HUES64 (cell line): ENCODE data around the gene TET1.
"Not testable (repeated sequence)": the region's sequence is repeated elsewhere in the genome, so short reads cannot be mapped to it uniquely, and the experiment has no call there.

Experiments
- H3K27ac ChIP-seq: 2 replicates; pipeline ENCODE4 v1.7.0; 2013; ENCODE audit warnings: low read depth, low read length, inconsistent platforms
- H3K27me3 ChIP-seq: 2 replicates; pipeline ENCODE4 v1.6.1; 2013; ENCODE audit warnings: mild to moderate bottlenecking, low read length; ENCODE audit not compliant: insufficient read depth
- H3K36me3 ChIP-seq: 2 replicates; pipeline ENCODE4 v1.6.1; 2013; ENCODE audit warnings: mild to moderate bottlenecking, low read length; ENCODE audit not compliant: insufficient read depth
- H3K4me1 ChIP-seq: 2 replicates; pipeline ENCODE4 v1.6.1; 2013; ENCODE audit warnings: mild to moderate bottlenecking, low read length, moderate library complexity; ENCODE audit not compliant: insufficient read depth
- H3K4me3 ChIP-seq: 2 replicates; pipeline ENCODE4 v1.5.1; 2013; ENCODE audit warnings: mild to moderate bottlenecking, low read length, moderate library complexity
- H3K9ac ChIP-seq: 2 replicates; pipeline ENCODE4 v1.6.1; 2013; ENCODE audit warnings: mild to moderate bottlenecking, low read depth, low read length
- H3K9me3 ChIP-seq: 2 replicates; pipeline ENCODE4 v1.6.1; 2013; ENCODE audit warnings: low read depth, low read length; ENCODE audit not compliant: insufficient read depth
- WGBS: fragments of 150-250, 120-280 bp; methylation state at CpG from one replicate; pipeline ENCODE4 v1.1.7; 2013; ENCODE audit warnings: missing lambda C conversion rate; 5-methylcytosine and 5-hydroxymethylcytosine counted together

The TET1 gene

GRCh38 chr10:68598978-68599770 lies 39.0 kb downstream of the TET1 start:
- H3K36me3 ChIP-seq: peaks cover 31% of the 10 kb centered on the region
- 67% methylated on average over 23 of the region's 23 CpGs for WGBS
- H3K4me3 ChIP-seq: peak overlapping the region; percentile 47
- H3K27me3 ChIP-seq: no peaks in the 10 kb centered on the region
- peak overlapping the region; percentile 79; the same call in 1 of the 2 replicates for H3K9ac ChIP-seq
- no peaks in the 10 kb centered on the region for H3K9me3 ChIP-seq
- H3K27ac ChIP-seq: peak overlapping the region; percentile 94; the same call in 1 of the 2 replicates
- H3K4me1 ChIP-seq: peaks cover 51% of the 10 kb centered on the region

DNA sequence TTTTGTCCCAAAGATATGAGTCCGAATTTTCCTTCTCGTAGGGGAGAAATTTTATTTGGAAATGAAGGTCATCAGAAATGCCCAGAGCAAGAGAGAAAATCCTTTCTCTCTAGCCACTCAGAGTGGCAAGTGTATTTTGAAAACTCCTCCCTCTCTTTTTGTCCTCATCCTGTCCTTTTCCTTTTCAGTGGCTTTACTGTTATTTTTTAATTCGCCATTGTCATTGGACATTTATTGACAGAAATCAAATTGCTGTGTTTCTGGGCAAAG lies 39.6 kb downstream of the TET1 start:
- Histone ChIP-seq H3K4me1 (peaks cover 56% of the 10 kb centered on the region), H3K36me3 (peaks cover 35% of the 10 kb centered on the region), H3K27ac (peak overlapping the region; percentile 94), H3K27me3 (no peaks in the 10 kb centered on the region), H3K4me3 (peak overlapping the region; percentile 47), H3K9me3 (no peaks in the 10 kb centered on the region), H3K9ac (peak overlapping the region; percentile 79)
- WGBS: 58% methylated on average over 3 of the region's 3 CpGs

DNA sequence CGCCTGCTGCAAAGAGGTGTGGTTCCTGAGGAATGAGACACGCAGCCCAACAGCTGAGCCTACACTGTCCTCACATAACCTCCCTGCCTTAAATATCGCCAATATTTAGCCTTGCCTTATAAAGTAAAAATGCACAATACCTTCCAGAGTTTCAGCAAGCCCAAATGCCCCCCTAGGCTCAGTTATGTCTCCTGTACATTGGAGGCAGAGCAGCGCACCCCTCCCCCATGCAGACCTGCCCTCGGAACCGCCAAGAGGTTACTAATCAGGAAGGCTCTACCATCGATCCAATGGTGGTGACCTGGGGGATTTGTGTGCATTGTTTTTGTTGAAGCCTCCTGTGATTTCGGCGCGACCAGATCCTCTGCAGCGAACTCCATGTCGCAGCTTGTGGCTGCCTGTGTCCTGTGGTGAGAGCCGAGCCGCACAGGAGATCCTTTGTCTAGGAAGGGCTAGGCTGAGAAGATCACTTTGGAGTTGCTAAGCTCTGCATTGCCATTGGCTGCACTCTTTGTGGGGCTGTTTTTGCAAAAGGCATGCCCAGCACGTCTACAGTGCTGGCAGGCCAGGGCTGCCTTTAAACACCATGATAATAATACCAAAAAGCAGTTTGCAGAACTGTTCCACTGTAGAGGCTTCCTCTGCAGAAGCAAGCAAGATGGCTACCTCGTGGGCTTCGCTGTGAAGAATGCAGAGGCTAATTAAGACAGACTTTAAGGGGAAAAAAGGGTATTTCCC lies 40.1 kb downstream of the TET1 start:
- WGBS: 7% methylated on average over 17 of the region's 17 CpGs
- H3K9ac ChIP-seq: peak overlapping the region; percentile 79
- H3K9me3 ChIP-seq: no peaks in the 10 kb centered on the region
- H3K4me3 ChIP-seq: peak overlapping the region; percentile 47
- no peaks in the 10 kb centered on the region for H3K27me3 ChIP-seq
- H3K4me1 ChIP-seq: peaks cover 56% of the 10 kb centered on the region
- peaks cover 38% of the 10 kb centered on the region for H3K36me3 ChIP-seq
- H3K27ac ChIP-seq: peak overlapping the region; percentile 94

GRCh38 chr10:68601501-68602265 lies 41.5 kb downstream of the TET1 start:
- H3K4me3 ChIP-seq: peak overlapping the region; percentile 47; the same call in 1 of the 2 replicates
- no peaks in the 10 kb centered on the region for H3K27me3 ChIP-seq
- no peak overlapping the region for H3K9ac ChIP-seq
- peaks cover 54% of the 10 kb centered on the region for H3K4me1 ChIP-seq
- peaks cover 40% of the 10 kb centered on the region for H3K36me3 ChIP-seq
- no peak overlapping the region for H3K27ac ChIP-seq
- 89% methylated on average over 2 of the region's 2 CpGs for WGBS
- no peaks in the 10 kb centered on the region for H3K9me3 ChIP-seq

- Histone ChIP-seq H3K9me3 (no peaks in the 10 kb centered on the region), H3K4me1 (peaks cover 54% of the 10 kb centered on the region), H3K27ac (no peak overlapping the region), H3K9ac (no peak overlapping the region), H3K36me3 (peaks cover 47% of the 10 kb centered on the region), H3K4me3 (no peak overlapping the region), H3K27me3 (no peaks in the 10 kb centered on the region)
- 85% methylated on average over 1 of the region's 2 CpGs for WGBS
Observed at GRCh38 chr10:68602434-68602833, 42.3 kb downstream of the TET1 start.

DNA sequence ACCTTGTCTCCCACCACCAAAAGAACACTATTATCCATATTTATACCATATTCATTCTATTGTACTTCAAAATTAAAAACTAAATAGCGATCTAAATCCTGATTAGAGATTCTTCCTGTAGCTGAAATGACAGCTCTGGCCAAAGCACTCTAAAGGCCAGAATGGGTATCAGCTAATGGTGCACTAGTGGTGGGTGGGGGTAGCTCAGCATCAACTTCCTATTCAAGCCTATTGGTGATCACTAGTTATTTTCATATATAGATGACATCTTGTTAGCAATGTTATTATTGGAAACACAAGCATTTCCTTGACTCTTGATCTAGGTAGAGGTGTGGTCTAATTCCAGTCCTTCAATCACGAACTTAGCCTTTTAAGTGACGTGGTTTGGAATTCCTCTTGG lies 43.6 kb downstream of the TET1 start:
- Histone ChIP-seq H3K4me3 (no peak overlapping the region), H3K4me1 (peaks cover 46% of the 10 kb centered on the region), H3K27me3 (no peaks in the 10 kb centered on the region), H3K27ac (no peak overlapping the region), H3K9ac (no peak overlapping the region), H3K36me3 (peaks cover 49% of the 10 kb centered on the region), H3K9me3 (no peaks in the 10 kb centered on the region)
- 98% methylated on average over 3 of the region's 3 CpGs for WGBS

DNA sequence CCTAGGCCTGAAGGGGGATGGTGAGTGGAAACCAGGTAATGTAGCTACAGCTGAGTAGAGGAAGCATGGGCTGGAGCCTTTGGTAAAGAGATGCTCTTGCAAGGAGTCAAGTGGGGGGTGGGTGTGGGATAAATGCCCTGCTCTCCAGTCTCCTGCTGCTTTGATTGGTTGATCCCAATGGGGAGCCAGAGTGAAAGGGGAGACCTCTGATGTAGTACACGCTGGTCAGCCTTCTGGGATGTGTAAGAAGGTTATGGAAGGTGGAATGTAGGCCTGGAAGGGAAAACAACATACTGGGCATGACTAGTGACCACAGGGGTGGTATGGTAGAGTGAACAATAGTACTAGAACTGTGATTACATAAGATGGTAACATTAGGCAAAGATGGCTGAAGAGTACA lies 44.3 kb downstream of the TET1 start:
- no peaks in the 10 kb centered on the region for H3K9me3 ChIP-seq
- H3K4me1 ChIP-seq: peaks cover 40% of the 10 kb centered on the region
- WGBS: 81% methylated on average over 1 of the region's 1 CpG

DNA sequence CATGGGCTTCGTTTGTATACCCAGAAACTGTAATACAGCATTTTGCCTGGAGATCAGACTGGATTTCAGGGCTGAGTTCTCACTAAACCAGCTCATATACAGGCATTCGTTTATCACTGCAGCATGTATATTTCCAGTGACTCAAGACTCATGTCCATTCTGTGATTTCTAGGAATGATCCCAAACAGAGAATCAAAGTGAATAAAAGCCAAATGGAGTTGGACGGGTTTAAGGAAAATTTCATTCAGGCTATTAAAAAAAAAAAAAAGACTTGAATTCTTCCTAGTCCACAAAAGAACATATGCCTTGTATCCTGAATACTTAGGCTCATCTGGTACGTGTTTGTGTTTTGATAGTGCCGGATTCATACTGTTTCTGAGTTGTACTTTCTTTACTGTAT lies 46.8 kb downstream of the TET1 start:
- Histone ChIP-seq H3K36me3 (peaks cover 47% of the 10 kb centered on the region), H3K27ac (no peak overlapping the region), H3K4me1 (peaks cover 21% of the 10 kb centered on the region), H3K9ac (no peak overlapping the region), H3K27me3 (no peaks in the 10 kb centered on the region), H3K9me3 (no peaks in the 10 kb centered on the region), H3K4me3 (no peak overlapping the region)
- WGBS: 97% methylated on average over 5 of the region's 5 CpGs

More for the DNA sequence above, 44.3 kb downstream of the TET1 start:
- Histone ChIP-seq H3K9ac (no peak overlapping the region), H3K27ac (no peak overlapping the region), H3K36me3 (peaks cover 51% of the 10 kb centered on the region), H3K4me3 (no peak overlapping the region), H3K27me3 (no peaks in the 10 kb centered on the region)

GRCh38 chr10:68610023-68610422 lies 49.9 kb downstream of the TET1 start:
- not testable (repeated sequence) for H3K4me1 ChIP-seq, H3K9me3 ChIP-seq, H3K9ac ChIP-seq, H3K4me3 ChIP-seq, H3K27ac ChIP-seq, H3K27me3 ChIP-seq
- peaks cover 34% of the 10 kb centered on the region for H3K36me3 ChIP-seq
- 97% methylated on average over 10 of the region's 10 CpGs for WGBS

DNA sequence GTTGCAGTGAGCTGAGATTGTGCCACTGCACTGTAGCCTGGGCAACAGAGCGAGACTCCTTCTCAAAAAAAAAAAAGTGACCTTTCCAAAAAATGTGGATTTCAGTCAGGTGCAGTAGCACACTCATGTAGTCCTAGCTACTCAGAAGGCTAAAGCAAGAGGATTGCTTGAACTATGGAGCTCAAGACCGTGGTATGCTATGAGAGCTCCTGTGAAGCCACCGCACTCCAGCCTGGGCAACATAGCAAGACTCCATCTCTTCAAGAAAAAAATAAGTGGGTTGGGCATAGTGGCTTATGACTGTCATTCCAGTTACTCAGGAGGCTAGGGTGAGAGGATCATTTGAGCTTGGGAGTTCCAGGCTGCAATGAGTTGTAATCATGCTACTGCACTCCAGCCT lies 51.1 kb downstream of the TET1 start:
- no peaks in the 10 kb centered on the region for H3K27me3 ChIP-seq
- peaks cover 39% of the 10 kb centered on the region for H3K36me3 ChIP-seq
- no peak overlapping the region for H3K4me3 ChIP-seq
- no peak overlapping the region for H3K27ac ChIP-seq
- WGBS: 97% methylated on average over 3 of the region's 3 CpGs
- no peak overlapping the region for H3K9ac ChIP-seq
- H3K4me1 ChIP-seq: no peaks in the 10 kb centered on the region
- no peaks in the 10 kb centered on the region for H3K9me3 ChIP-seq

- not testable (repeated sequence) for H3K9me3 ChIP-seq, H3K4me1 ChIP-seq, H3K9ac ChIP-seq, H3K4me3 ChIP-seq, H3K27me3 ChIP-seq
- Histone ChIP-seq H3K36me3 (peaks cover 39% of the 10 kb centered on the region), H3K27ac (peak overlapping the region; percentile 18; the same call in 1 of the 2 replicates)
Observed at GRCh38 chr10:68613974-68614373, 53.8 kb downstream of the TET1 start.
